ENCODE data around the gene MDK.

The MDK gene

GRCh38 chr11:46427364-46427763 lies 45.9 kb downstream of the MDK start:
- no peak for TF ChIP-seq CTCF (conservative IDR thresholded peaks at IDR 0.05; ENCODE audit: low read depth, low read length)
- DNase-seq (ENCODE audit: low read depth) = no peak
- no peak overlapping the region for H3K4me3 ChIP-seq (ENCODE audit: low read length)

GRCh38 chr11:46429717-46430116 lies 48.2 kb downstream of the MDK start:
- no peak for DNase-seq (ENCODE audit: low read depth)
- no peak overlapping the region for H3K4me3 ChIP-seq (ENCODE audit: low read length)
- no peak for TF ChIP-seq CTCF (conservative IDR thresholded peaks at IDR 0.05; ENCODE audit: low read depth, low read length)

- no peak overlapping the region for H3K4me3 ChIP-seq (ENCODE audit: low read length)
- no peak for TF ChIP-seq CTCF (conservative IDR thresholded peaks at IDR 0.05; ENCODE audit: low read depth, low read length)
- no peak for DNase-seq (ENCODE audit: low read depth)
These were observed 49.7 kb downstream of the MDK start for GRCh38 chr11:46431211-46431610.
